Panc1 (cell line): ENCODE measurements around the gene IFNLR1. TPM values are rescaled to one million over a fixed set of nuclear protein-coding genes. Genes with fewer than 3 reads are reported as not detected.

Experiments used
- ATAC-seq: fragments of 200-7000 bp; cut with Tn5 transposase; 2 replicates; pipeline ENCODE4 v1.9.1; 2020; ENCODE audit warnings: mild to moderate bottlenecking, moderate library complexity
- BruUV-seq: library from RNA; stranded (reverse); fragments of 400-500 nt; replicated peaks from 2 replicates; lab custom pipeline; 2021; lab: Mats Ljungman, UMichigan
- CTCF ChIA-PET: fragments of 300-600 bp; sonication (Branson Sonifier 250); formaldehyde crosslinking; loops from one replicate; lab custom pipeline; 2022; ENCODE audit warnings: antibody characterized with exemption; lab: Charles Lee
- POLR2A ChIA-PET: fragments of 300-600 bp; sonication (Branson Sonifier 250); formaldehyde crosslinking; loops from one replicate; lab custom pipeline; 2022; ENCODE audit warnings: antibody characterized with exemption; lab: Charles Lee
- DNase-seq: peaks from one replicate; pipeline ENCODE4 v3.0.0-alpha.2; 2010; ENCODE audit warnings: low read depth, low spot score
- H3K27ac ChIP-seq: 2 replicates; pipeline ENCODE4 v1.5.1; 2011; ENCODE audit warnings: mild to moderate bottlenecking, low read length, inconsistent platforms
- H3K27me3 ChIP-seq: fragments of 200-500 bp; sonication (Bioruptor generic); 2 replicates; pipeline ENCODE4 v1.6.0; 2014; ENCODE audit warnings: low read length, inconsistent platforms; ENCODE audit not compliant: control insufficient read depth, insufficient read depth
- H3K36me3 ChIP-seq: fragments of 200-500 bp; sonication (Bioruptor generic); 2 replicates; pipeline ENCODE4 v1.5.1; 2014; ENCODE audit warnings: inconsistent platforms, mild to moderate bottlenecking, low read length, moderate library complexity; ENCODE audit not compliant: control insufficient read depth, insufficient read depth
- H3K4me1 ChIP-seq: 2 replicates; pipeline ENCODE4 v1.5.1; 2011; ENCODE audit warnings: inconsistent platforms, mild to moderate bottlenecking, low read length, moderate library complexity; ENCODE audit not compliant: control insufficient read depth, insufficient read depth
- H3K4me3 ChIP-seq, 2 experiments: 2 replicates each; pipeline ENCODE4 v1.5.1; 2011 to 2012; ENCODE audit warnings: low read depth in 2 of 2, low read length in 2 of 2, mild to moderate bottlenecking in 2 of 2, inconsistent platforms in 1 of 2, moderate library complexity in 1 of 2
- H3K9me3 ChIP-seq: fragments of 200-500 bp; sonication (Bioruptor generic); 2 replicates; pipeline ENCODE4 v1.5.1; 2014; ENCODE audit warnings: low read depth, mild to moderate bottlenecking, inconsistent platforms, low read length, moderate library complexity; ENCODE audit not compliant: control insufficient read depth, insufficient read depth
- CTCF ChIP-seq: fragments of 450-650 bp; IDR thresholded peaks from 2 replicates; pipeline ENCODE4 v1.5.1; 2017; ENCODE audit warnings: mild to moderate bottlenecking
- POLR2AphosphoS5 ChIP-seq: IDR thresholded peaks from 2 replicates; pipeline ENCODE4 v1.6.1; 2012; ENCODE audit warnings: mild to moderate bottlenecking, low read depth, low read length, moderate library complexity
- REST ChIP-seq, 2 experiments: IDR thresholded peaks; 2 replicates each; pipeline ENCODE4 v1.6.1; 2011 to 2012; ENCODE audit warnings: low read depth in 2 of 2, control low read depth in 1 of 2, low read length in 1 of 2, mild to moderate bottlenecking in 1 of 2, moderate library complexity in 1 of 2; ENCODE audit not compliant: insufficient read depth in 1 of 2
- SIN3A ChIP-seq: IDR thresholded peaks from 2 replicates; pipeline ENCODE4 v1.6.1; 2012; ENCODE audit warnings: low read depth, mild to moderate bottlenecking, low read length, moderate library complexity, borderline replicate concordance; ENCODE audit not compliant: insufficient read depth
- TCF7L2 ChIP-seq: IDR thresholded peaks from 2 replicates; pipeline ENCODE4 v1.6.1; 2011; ENCODE audit warnings: mild to moderate bottlenecking, low read depth, low read length, inconsistent platforms
- in situ Hi-C: cut with HindIII; loops from 2 replicates; pipeline ENCODE4 v1.10.0; 2016; ENCODE audit warnings: low sequenced_read_pairs, low pct_unique_long_range_greater_than_20kb
- intact Hi-C: fragments of 100-400 bp; cut with micrococcal nuclease; formaldehyde crosslinking; loops from one replicate; pipeline ENCODE4 v1.10.0; 2022; ENCODE audit not compliant: unreplicated experiment
- total RNA-seq: library from RNA; stranded (reverse); gene quantifications from one replicate; pipeline ENCODE4 v1.2.1, GENCODE V29; 2021; ENCODE audit not compliant: unreplicated experiment

Gene IFNLR1
- total RNA-seq, 1 experiment from 2014 or later = 1.0 TPM

- H3K27me3 ChIP-seq = no peaks in the 10 kb centered on the region
- ATAC-seq = peak; percentile 55
- ChIA-PET CTCF (no interaction called here), POLR2A (no interaction called here)
- H3K27ac ChIP-seq = 0 out of 2 replicates have a peak overlapping the region, but pooled peaks have one; percentile 29
- in situ Hi-C loops = no loop called here
- no peak for TF ChIP-seq POLR2AphosphoS5
- no peak for TF ChIP-seq CTCF
- no peak for TF ChIP-seq REST (IDR thresholded peaks at IDR 0.05; ENCODE audit: insufficient read depth in 1 of 2, low read depth in 2 of 2, low read length in 1 of 2)
- no peak for TF ChIP-seq TCF7L2
- TF ChIP-seq SIN3A = no peak
- no TSS peak for BruUV-seq
- no peaks in the 10 kb centered on the region; the same call in 1 of the 2 replicates for H3K36me3 ChIP-seq
- intact Hi-C loops = no loop called here
- no peak overlapping the region for H3K4me3 ChIP-seq
- peaks cover 28% of the 10 kb centered on the region for H3K4me1 ChIP-seq
- no peak for DNase-seq
- H3K9me3 ChIP-seq = no peaks in the 10 kb centered on the region
Measured at GRCh38 chr1:24107462-24108138, 79.5 kb downstream of the IFNLR1 start.

GRCh38 chr1:24105368-24106160 lies 81.5 kb downstream of the IFNLR1 start:
- ChIA-PET POLR2A (interaction anchor here (0.7 kb wide), 1 partner anchor 93 kb away, joined by 14 read pairs; no protein-coding TSS in a partner anchor), CTCF (interaction anchor here (0.6 kb wide), 1 partner anchor 460 kb away, joined by 3 read pairs; no protein-coding TSS in a partner anchor)
- no peak for DNase-seq
- Histone ChIP-seq H3K27ac (no peak overlapping the region), H3K4me1 (peaks cover 21% of the 10 kb centered on the region), H3K4me3 (no peak overlapping the region), H3K36me3 (no peaks in the 10 kb centered on the region; the same call in 1 of the 2 replicates), H3K9me3 (no peaks in the 10 kb centered on the region), H3K27me3 (no peaks in the 10 kb centered on the region)
- intact Hi-C loops (no loop called here), in situ Hi-C loops (no loop called here)
- ATAC-seq = no peak
- no peak for TF ChIP-seq POLR2AphosphoS5
- TF ChIP-seq CTCF = no peak
- BruUV-seq = no TSS peak
